Testis (tissue), 2 donors: ENCODE results near the gene UNK.

Experiments used
- POLR2A ChIP-seq: fragments of 450-650 bp; IDR thresholded peaks from one replicate; pipeline ENCODE4 v1.6.1; 2017; ENCODE audit warnings: antibody characterized with exemption, mild to moderate bottlenecking, moderate library complexity
- TF ChIP-seq, protein P1 (sequence below), 3 experiments: fragments of 450-650 bp in 2 of 3; fragments of 200-600 bp in 1 of 3; sonication (generic) in 1 of 3; IDR thresholded peaks; one replicate each; pipeline ENCODE4 v1.5.1; 2016 to 2019; ENCODE audit warnings: antibody characterized with exemption in 3 of 3, mild to moderate bottlenecking in 2 of 3, moderate library complexity in 1 of 3

DNA sequence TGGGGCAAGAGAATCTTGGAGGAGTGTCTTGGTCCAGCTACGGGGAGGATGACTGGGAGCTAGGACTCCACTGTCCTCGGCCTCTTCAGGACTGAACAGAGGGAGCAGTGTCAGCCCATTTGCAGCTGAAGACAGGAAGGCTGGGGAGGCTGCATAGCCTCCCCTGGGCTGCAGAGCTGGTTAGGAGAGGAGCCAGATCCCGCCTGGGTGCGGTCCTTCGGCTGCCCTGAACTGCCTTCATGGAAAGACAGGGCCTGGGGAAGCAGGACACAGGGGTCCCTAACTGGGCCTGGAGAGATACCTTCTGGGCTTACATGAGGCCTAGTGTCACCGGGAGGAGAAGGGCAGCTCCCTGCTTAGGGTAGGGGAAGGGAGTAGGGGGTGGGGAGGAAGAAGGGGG is 33.0 kb downstream of the UNK start:
- TF ChIP-seq, protein P1, sequence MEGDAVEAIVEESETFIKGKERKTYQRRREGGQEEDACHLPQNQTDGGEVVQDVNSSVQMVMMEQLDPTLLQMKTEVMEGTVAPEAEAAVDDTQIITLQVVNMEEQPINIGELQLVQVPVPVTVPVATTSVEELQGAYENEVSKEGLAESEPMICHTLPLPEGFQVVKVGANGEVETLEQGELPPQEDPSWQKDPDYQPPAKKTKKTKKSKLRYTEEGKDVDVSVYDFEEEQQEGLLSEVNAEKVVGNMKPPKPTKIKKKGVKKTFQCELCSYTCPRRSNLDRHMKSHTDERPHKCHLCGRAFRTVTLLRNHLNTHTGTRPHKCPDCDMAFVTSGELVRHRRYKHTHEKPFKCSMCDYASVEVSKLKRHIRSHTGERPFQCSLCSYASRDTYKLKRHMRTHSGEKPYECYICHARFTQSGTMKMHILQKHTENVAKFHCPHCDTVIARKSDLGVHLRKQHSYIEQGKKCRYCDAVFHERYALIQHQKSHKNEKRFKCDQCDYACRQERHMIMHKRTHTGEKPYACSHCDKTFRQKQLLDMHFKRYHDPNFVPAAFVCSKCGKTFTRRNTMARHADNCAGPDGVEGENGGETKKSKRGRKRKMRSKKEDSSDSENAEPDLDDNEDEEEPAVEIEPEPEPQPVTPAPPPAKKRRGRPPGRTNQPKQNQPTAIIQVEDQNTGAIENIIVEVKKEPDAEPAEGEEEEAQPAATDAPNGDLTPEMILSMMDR (IDR thresholded peaks at IDR 0.05), result no peak
- TF ChIP-seq POLR2A, result no peak
